ENCODE results near the gene CEP104. TPM values are rescaled to one million over a fixed set of nuclear protein-coding genes. Genes with fewer than 3 reads are reported as not detected.

Gene CEP104
- total RNA-seq (17.9 and 21.4 TPM in 2 replicates), polyA plus RNA-seq (26.3 and 32.4 TPM in 2 replicates)

GRCh38 chr1:3856923-3857790 lies at the start of gene CEP104, which contains the start of gene DFFB:
Gene CEP104, minus strand, starts transcription at chr1:3857211. Its CDS starts 4,804 bp downstream, at chr1:3852407.
Gene DFFB, plus strand, starts transcription at chr1:3857476. Its CDS starts 128 bp downstream, at chr1:3857604.
- no peaks in the 10 kb centered on the region for H3K36me3 ChIP-seq
- H3K27ac ChIP-seq: peak within 1 kb of the TSS; percentile 59
- H3K4me1 ChIP-seq (ENCODE audit: low read depth): peaks cover 6% of the 10 kb centered on the region
- H3K9me3 ChIP-seq (ENCODE audit: low read depth): no peaks in the 10 kb centered on the region
- H3K27me3 ChIP-seq: no peaks in the 10 kb centered on the region
- no peak for TF ChIP-seq CTCF (IDR thresholded peaks at IDR 0.05; ENCODE audit: low read depth, low read length)
- peak within 1 kb of the TSS; percentile 79 for H3K4me3 ChIP-seq
- peak; percentile 86 to 96 for DNase-seq (ENCODE audit: low read depth in 1 of 2, low spot score in 1 of 2)

GRCh38 chr1:3906672-3907020 lies 49.6 kb upstream of the CEP104 start:
- DNase-seq (ENCODE audit: low read depth in 1 of 2, low spot score in 1 of 2): no peak
- Histone ChIP-seq H3K27me3 (peaks cover 5% of the 10 kb centered on the region), H3K27ac (no peak overlapping the region), H3K4me3 (no peak overlapping the region), H3K36me3 (no peaks in the 10 kb centered on the region), H3K4me1 (ENCODE audit: low read depth) (no peaks in the 10 kb centered on the region), H3K9me3 (ENCODE audit: low read depth) (no peaks in the 10 kb centered on the region)
- no peak for TF ChIP-seq CTCF (IDR thresholded peaks at IDR 0.05; ENCODE audit: low read depth, low read length)

- Histone ChIP-seq H3K27ac (no peak overlapping the region), H3K27me3 (peaks cover 5% of the 10 kb centered on the region), H3K9me3 (ENCODE audit: low read depth) (no peaks in the 10 kb centered on the region), H3K4me3 (no peak overlapping the region), H3K4me1 (ENCODE audit: low read depth) (no peaks in the 10 kb centered on the region), H3K36me3 (no peaks in the 10 kb centered on the region)
- DNase-seq (ENCODE audit: low read depth in 1 of 2, low spot score in 1 of 2): no peak
- no peak for TF ChIP-seq CTCF (IDR thresholded peaks at IDR 0.05; ENCODE audit: low read depth, low read length)
Observed at GRCh38 chr1:3905953-3906671, 49.1 kb upstream of the CEP104 start.

GRCh38 chr1:3905266-3905952 lies 48.4 kb upstream of the CEP104 start:
- H3K36me3 ChIP-seq: no peaks in the 10 kb centered on the region
- no peaks in the 10 kb centered on the region for H3K9me3 ChIP-seq (ENCODE audit: low read depth)
- H3K27me3 ChIP-seq: peaks cover 5% of the 10 kb centered on the region
- no peak overlapping the region for H3K27ac ChIP-seq
- H3K4me1 ChIP-seq (ENCODE audit: low read depth): no peaks in the 10 kb centered on the region
- H3K4me3 ChIP-seq: no peak overlapping the region
- TF ChIP-seq CTCF (IDR thresholded peaks at IDR 0.05; ENCODE audit: low read depth, low read length): no peak
- DNase-seq (ENCODE audit: low read depth in 1 of 2, low spot score in 1 of 2): no peak

- Histone ChIP-seq H3K27me3 (no peaks in the 10 kb centered on the region), H3K36me3 (no peaks in the 10 kb centered on the region), H3K4me3 (no peak overlapping the region), H3K9me3 (ENCODE audit: low read depth) (no peaks in the 10 kb centered on the region), H3K4me1 (ENCODE audit: low read depth) (no peaks in the 10 kb centered on the region), H3K27ac (no peak overlapping the region)
- no peak for DNase-seq (ENCODE audit: low read depth in 1 of 2, low spot score in 1 of 2)
- TF ChIP-seq CTCF (IDR thresholded peaks at IDR 0.05; ENCODE audit: low read depth, low read length): no peak
Observed at GRCh38 chr1:3904843-3905185, 47.8 kb upstream of the CEP104 start.
